GM12801 (cell line): ENCODE data around the gene HMGCS2.

Source experiments
- TF ChIP-seq, protein P1 (sequence below): IDR thresholded peaks from one replicate; pipeline ENCODE4 v1.5.1; 2011; ENCODE audit warnings: control low read depth; ENCODE audit not compliant: insufficient read length; ENCODE audit errors: extremely low read depth

Gene HMGCS2

DNA sequence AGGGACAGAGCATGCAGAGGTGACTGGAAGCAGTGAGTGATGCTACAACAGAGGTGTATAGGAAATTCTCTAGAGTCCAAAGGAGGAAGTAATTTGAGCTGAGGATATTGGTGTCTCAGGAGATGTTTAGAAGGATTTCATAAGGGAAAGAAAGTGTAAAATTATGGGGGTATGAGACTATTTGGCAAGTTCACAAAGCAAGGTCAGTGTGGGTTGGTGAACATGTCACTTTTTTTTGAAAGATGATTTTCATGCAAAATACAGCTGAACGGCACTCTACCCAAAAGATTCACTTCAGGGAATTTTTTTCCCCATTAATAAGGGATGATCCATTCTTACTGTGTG is 24.1 kb downstream of the HMGCS2 start:
- TF ChIP-seq, protein P1, sequence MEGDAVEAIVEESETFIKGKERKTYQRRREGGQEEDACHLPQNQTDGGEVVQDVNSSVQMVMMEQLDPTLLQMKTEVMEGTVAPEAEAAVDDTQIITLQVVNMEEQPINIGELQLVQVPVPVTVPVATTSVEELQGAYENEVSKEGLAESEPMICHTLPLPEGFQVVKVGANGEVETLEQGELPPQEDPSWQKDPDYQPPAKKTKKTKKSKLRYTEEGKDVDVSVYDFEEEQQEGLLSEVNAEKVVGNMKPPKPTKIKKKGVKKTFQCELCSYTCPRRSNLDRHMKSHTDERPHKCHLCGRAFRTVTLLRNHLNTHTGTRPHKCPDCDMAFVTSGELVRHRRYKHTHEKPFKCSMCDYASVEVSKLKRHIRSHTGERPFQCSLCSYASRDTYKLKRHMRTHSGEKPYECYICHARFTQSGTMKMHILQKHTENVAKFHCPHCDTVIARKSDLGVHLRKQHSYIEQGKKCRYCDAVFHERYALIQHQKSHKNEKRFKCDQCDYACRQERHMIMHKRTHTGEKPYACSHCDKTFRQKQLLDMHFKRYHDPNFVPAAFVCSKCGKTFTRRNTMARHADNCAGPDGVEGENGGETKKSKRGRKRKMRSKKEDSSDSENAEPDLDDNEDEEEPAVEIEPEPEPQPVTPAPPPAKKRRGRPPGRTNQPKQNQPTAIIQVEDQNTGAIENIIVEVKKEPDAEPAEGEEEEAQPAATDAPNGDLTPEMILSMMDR: no peak

DNA sequence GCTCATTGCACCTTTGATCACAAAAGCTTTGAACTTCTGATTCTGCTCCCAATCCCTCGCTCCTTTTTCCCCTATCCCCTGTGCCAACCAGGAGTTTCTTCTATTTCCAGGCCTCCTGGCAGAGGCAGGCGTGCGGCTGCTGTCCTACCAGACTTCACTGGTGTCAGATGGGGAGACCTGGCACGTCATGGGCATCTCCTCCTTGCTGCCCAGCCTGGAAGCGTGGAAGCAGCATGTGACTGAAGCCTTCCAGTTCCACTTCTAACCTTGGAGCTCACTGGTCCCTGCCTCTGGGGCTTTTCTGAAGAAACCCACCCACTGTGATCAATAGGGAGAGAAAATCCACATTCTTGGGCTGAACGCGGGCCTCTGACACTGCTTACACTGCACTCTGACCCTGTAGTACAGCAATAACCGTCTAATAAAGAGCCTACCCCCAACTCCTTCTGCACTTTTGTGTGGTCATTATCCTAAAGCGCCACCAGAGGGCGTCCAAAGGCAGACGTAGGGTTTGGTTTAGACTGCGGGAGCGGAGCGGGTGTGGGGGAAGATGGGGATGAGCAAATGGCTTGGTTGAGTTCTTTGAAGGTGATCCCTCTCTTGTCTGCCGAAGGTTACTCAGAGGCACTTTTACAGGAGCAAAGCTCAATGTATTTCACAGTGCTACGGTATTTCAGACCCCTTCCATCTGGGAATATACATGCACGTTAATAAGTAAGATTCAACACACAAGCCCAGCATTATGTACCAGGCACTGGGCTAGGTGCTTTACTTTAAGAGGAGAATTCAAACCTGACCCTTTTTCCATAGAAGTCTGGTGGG is 24.7 kb downstream of the HMGCS2 start:
- TF ChIP-seq, protein P1: no peak

DNA sequence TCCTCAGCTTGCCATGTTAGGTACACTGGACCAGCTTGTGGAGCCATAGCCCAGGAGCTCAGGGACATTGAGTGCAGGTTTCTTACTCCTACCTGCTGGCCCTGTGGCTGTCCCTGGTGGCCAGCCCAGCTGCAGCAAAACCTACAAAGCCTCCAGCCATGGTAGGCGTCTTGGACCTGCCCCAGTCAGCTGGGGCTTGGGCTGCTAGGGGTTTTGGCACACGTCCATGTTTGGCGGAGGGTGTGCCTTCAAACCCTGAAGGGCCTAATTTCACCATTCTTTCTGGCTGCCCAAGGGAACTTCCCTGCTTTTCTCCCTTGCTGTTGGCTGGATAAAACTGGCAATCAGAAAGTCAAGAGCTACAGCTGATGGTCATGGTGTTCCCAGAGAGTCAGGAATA is 25.4 kb downstream of the HMGCS2 start:
- TF ChIP-seq, protein P1: no peak

DNA sequence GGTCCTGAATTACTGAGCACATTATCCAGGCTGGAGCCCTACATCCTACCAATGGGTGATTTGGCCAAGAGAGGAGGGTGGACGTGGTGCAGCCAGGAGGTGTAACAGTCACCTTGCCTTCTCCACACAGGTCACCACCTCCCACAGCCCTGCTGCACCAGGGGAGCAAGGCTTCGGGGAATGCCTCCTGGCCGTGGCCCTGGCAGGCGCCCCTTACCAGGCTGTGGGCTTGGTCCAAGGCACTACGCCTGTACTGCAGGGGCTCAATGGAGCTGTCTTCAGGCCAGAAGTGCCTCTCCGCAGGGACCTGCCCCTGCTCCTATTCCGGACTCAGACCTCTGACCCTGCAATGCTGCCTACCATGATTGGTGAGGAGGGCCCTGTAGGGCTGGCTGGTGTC is 26.0 kb downstream of the HMGCS2 start:
- TF ChIP-seq, protein P1: no peak

DNA sequence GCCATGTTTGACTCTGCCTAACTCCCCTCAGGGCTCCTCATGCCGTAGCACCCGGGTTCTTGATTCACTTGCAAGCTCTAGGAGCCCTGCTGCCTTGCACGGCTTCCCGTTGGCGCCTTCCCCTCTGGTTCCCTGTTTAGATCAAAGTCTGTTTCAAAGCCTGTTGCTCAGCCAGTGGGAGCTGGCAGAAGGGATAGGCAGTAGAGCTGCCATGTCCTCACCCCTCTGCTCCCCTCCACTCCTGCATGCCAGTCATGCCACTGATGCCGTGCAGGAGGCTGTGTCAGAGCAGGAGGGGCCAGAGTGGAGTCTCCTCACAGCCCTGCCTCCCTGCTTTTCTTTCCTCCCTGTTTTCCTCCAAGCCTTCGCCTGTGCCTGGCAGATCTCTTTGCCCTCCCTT is 26.5 kb downstream of the HMGCS2 start:
- TF ChIP-seq, protein P1: no peak

DNA sequence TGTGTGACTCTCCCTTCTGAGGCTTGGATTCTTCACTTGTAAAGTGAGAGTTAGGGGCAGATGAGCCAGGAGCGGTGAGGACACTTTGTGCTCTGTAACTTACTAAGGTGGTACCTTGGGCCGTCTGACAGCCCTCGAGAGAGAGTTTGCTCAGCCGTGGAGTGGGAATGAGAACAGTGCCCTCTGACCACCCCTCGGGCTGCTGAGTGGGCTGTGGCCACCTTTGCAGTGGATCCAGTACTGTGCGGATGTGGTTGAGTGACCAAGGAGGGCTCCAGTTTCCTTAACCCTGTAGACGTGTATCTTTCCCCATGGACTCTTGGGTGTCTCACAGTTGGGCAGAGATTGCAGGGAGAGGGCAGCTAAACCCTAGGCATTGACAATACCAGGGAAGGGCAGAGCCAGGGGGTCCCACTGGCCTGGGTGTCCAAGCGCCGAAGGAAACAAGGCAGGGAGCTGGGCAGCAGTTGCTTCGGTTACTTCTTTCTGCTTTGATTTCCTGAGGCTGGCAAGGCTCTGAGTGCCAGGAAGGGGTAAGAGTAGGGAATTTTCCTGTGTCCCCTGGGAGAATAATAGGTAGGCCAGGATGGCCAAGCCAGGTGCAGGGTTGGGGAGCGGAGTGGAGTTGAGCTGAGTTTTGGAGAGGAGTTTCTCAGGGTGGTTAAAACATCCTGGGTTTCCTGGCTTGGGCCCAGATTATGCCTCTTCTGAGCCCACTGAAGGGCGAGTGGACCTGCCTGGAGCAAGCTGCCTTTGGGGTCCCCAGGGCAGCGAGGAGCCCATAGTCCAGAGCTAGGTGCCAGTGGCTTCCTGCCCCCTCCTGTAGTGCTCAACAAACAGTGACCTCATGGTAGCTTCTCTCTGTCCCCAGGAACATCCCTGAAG is 27.6 kb downstream of the HMGCS2 start:
- TF ChIP-seq, protein P1: no peak

DNA sequence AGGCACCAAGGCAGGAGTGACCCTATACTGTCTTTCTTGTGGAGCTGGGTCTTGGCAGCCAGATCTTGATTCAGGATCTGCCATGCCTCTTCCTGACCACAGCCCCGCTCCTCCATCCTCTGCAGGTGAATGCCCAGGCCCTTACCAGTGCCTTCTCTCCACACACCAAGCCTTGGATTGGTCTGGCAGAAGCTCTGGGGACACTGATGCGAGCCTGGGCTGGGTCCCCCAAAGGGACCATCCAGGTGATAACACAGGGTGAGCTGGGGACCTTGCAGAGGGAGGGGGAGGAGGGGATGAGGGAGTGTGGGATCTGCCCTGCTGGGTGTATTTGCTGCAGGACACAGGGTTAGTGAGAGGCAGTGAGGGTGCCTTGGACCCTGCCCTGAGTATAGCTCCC is 28.4 kb downstream of the HMGCS2 start:
- TF ChIP-seq, protein P1: no peak
